Keratinocyte (primary cell): ENCODE results near the gene MDH1B.

ENCODE experiments used
- EZH2 ChIP-seq: IDR thresholded peaks from one replicate; pipeline ENCODE4 v1.6.1; 2012; ENCODE audit warnings: inconsistent platforms, mild to moderate bottlenecking, low read length, moderate library complexity
- TF ChIP-seq, protein P1 (sequence below), 3 experiments: IDR thresholded peaks in 1 of 3; conservative IDR thresholded peaks in 1 of 3; optimal IDR thresholded peaks in 1 of 3; 2 replicates in 2 of 3; 3 replicates in 1 of 3; pipeline versions ENCODE3 to v1.5.1; 2011; ENCODE audit warnings: low read length in 3 of 3, mild to moderate bottlenecking in 3 of 3, moderate library complexity in 2 of 3, control low read depth in 1 of 3, inconsistent platforms in 1 of 3; ENCODE audit not compliant: insufficient read depth in 2 of 3; ENCODE audit errors: extremely low read depth in 1 of 3

DNA sequence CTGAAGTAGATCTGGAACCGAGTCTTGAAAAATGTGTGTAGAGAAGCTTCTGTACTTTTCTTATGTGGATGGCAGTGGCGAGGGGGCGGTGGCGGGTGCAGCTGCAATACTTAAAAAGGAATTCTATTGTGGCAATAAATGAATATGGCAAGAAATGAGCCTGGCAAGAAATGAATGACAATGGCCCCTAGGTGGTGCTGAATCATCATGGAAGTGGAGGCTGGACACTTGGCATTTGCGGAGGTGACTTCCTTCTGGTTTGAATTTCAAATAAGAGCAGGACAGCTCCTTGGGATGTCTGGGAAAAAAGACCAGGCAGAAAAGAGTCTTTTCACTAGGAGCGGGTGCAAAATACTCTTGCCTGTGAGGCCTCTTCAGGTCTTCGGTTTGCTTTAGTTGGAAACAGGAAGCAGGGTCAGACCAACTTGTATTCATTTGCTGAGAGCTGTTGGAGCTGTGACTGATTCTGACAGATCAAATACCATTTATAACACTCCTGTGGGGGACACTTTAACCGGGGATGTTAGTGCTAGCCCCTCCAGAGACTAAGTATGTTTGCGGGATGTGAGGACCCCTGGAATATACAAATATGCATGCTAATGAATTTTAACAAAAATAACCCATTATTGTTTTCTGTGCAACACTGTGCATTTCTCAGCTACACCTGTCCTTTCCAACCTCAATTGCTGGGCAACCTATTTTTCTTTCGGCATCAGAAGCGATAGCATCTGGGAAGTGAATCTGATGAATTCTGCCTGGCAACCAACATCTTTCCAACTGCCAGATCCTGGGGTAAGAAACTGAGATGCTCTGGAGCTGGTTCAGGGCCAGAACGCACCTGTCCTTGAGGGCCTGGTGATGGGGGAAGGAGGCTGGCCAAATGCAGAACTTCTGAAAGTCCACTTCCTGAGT, 35.6 kb upstream of the MDH1B start:
- TF ChIP-seq, protein P1, sequence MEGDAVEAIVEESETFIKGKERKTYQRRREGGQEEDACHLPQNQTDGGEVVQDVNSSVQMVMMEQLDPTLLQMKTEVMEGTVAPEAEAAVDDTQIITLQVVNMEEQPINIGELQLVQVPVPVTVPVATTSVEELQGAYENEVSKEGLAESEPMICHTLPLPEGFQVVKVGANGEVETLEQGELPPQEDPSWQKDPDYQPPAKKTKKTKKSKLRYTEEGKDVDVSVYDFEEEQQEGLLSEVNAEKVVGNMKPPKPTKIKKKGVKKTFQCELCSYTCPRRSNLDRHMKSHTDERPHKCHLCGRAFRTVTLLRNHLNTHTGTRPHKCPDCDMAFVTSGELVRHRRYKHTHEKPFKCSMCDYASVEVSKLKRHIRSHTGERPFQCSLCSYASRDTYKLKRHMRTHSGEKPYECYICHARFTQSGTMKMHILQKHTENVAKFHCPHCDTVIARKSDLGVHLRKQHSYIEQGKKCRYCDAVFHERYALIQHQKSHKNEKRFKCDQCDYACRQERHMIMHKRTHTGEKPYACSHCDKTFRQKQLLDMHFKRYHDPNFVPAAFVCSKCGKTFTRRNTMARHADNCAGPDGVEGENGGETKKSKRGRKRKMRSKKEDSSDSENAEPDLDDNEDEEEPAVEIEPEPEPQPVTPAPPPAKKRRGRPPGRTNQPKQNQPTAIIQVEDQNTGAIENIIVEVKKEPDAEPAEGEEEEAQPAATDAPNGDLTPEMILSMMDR (optimal IDR thresholded peaks at IDR 0.05 in 1 of 3, IDR thresholded peaks at IDR 0.05 in 1 of 3, conservative IDR thresholded peaks at IDR 0.05 in 1 of 3; ENCODE audit: extremely low read depth in 1 of 3, insufficient read depth in 2 of 3, low read length in 3 of 3) = peak; percentile 66 to 81 (median 78)
- no peak for TF ChIP-seq EZH2
